HG02885 (cell line): ENCODE measurements around the gene PDE6H.
A peak's percentile ranks its signal among the peaks of the same experiment; 100 is the strongest.

Experiments used
- ATAC-seq: cut with Tn5 transposase; IDR thresholded peaks from one replicate; pipeline ENCODE4 v1.9.1; 2021; ENCODE audit warnings: mild to moderate bottlenecking; ENCODE audit not compliant: unreplicated experiment, poor library complexity

The PDE6H gene

GRCh38 chr12:14950982-14951746 is 21.7 kb upstream of the PDE6H start:
- ATAC-seq: no peak

DNA sequence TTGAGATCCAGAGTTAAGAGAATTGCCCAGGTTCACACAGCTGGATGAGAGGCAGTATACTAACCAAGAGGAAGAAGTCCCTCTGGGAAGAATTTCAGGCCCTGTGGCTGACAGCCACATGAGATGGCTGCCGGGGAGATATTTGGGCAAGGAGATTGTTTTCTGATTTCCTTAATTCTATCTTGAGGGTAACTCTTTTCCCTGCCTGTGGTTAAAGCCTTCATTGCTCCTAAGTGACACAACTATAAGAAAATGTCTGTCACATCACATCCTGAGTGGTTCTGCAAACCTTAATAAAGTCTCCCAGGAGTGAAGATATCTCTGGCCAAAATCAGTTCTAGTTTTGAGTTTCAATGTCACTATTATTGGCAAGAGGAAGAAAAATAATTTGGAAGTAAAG is 21.0 kb upstream of the PDE6H start:
- ATAC-seq: no peak

- ATAC-seq: peak; percentile 56
Measured at GRCh38 chr12:14952299-14952921, 20.4 kb upstream of the PDE6H start.

GRCh38 chr12:14953752-14954151 is 19.1 kb upstream of the PDE6H start:
- no peak for ATAC-seq

GRCh38 chr12:14954269-14954668 is 18.6 kb upstream of the PDE6H start:
- no peak for ATAC-seq

GRCh38 chr12:14956024-14956891 is 16.6 kb upstream of the PDE6H start:
- ATAC-seq: peak; percentile 49

DNA sequence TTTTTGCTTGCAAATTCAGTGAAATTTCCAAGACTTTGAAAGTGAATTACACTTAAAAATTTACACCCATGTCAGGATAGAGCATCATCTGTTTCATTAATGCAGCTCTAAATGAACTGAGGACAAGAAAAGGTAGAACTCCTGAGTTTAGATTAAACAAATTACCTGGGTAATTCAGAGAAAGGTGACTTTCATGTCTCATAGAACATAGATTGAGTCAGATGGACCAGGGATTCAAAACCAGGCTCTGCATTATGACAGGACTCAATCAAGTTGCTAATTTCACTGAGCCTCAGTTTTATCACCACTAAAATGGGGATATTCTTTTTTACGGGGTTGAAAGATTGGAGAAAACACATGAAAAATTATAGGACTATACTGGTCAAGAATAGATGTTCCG is 15.9 kb upstream of the PDE6H start:
- ATAC-seq: no peak

- ATAC-seq: no peak
Measured at GRCh38 chr12:14957551-14958168, 15.2 kb upstream of the PDE6H start.

DNA sequence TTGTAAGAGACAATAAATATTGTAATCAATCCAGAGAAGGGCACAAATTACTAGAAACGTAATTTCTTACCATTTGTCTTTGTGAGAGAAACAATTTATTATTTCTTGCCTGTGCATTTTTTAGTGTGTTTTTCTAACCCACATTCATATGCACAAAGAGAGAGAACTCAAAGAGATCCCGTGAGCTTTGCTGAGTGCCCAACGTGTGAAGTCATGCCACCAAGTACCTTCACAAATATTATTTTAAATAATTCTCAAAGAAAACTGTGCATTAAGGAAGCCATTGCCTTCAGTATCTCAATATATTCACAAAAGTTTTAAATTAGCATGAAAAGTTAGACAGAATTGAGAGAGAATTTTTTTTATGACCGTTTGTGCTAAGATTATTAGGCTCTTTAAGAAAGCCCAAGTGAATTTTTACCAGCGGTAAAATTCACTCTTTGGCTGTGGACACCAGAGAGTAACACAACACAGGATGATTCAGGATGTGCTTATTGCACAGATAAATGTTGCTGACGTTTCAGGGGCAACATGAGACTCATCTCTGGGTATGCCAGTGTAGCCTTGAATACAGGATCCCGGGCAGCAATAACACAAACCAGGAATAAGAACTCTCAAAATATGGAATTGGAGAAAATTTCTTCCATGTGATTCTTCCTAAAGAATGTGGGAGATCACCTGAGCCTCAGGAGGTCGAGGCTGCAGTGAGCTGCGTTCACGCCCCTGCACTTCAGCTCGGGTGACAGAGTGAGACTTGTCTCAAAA is 14.3 kb upstream of the PDE6H start:
- ATAC-seq: no peak

- ATAC-seq: no peak
Measured at GRCh38 chr12:14959126-14959440, 13.8 kb upstream of the PDE6H start.

- no peak for ATAC-seq
Measured at GRCh38 chr12:14959463-14959862, 13.4 kb upstream of the PDE6H start.

DNA sequence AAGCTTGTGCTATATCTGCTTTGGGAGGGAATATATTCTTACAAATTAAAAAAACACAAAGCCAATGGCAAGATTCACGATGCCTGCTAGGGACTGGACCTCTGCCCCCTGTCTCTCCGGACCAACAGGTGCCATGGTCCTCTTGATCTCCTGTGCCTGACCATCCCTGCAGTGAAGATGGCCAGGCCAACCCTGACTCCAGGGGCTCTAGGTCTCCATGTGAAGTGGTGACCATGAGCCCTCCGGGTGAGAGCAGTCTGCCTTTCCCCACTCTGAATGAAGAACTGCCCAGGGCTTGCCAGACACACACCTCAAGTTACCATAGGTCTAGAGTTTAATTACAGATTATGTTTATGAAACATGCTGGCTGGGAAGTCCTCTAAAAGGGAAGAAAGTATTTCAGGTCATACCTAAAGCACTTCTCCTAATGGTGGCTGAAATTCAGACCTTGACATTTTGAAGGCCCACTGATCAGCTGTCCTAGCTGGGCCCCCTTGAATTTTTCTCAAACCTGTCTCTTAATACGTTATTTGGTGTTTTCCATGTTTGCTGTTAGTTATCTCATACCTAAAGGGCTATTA is 12.8 kb upstream of the PDE6H start:
- no peak for ATAC-seq

DNA sequence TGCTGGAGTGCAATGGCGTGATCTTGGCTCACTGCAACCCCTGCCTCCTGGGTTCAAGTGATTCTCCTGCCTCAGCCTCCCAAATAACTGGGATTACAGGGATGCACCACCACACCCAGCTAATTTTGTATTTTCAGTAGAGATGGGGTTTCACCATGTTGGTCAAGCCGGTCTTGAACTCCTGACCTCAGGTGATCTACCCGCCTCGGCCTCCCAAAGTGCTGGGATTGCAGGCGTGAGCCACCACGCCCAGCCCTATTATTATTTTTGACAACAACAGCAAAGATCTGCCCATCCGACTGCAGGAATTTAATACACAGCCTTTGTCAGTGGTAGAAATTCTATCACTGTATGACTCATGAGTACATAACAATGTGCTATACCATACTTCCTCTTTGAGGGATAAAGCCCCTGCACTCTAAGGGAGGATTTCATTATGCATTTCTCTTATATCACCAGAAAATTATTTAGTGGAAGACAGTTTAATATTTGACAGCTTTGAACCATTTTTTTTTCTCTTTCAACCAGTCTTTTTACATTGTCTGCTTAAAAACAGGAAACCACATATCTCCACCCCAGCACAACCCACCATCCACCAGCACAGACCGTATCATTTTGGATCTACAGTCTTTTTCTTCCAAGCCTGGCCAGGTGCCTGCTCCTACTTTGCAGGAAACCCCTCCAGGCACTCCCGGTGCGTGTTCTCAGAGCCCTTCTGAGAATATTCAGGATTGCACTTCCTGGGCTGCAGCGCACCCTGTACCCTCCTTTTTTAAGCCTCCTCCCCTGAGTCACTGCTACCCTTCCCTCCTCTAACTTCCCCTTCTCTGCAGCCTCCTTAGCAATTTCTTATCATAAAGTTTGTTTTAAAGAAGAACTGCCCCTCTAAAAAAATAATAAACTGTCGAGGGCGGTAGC is 12.0 kb upstream of the PDE6H start:
- ATAC-seq: peak; percentile 35

- ATAC-seq: peak; percentile 65
Measured at GRCh38 chr12:14961466-14962152, 11.2 kb upstream of the PDE6H start, which contains the start of gene ARHGDIB. Gene ARHGDIB, minus strand, starts transcription at chr12:14961601. Its CDS starts 10,889 bp downstream, at chr12:14950712.

- no peak for ATAC-seq
Measured at GRCh38 chr12:14962153-14962539, 10.7 kb upstream of the PDE6H start.

DNA sequence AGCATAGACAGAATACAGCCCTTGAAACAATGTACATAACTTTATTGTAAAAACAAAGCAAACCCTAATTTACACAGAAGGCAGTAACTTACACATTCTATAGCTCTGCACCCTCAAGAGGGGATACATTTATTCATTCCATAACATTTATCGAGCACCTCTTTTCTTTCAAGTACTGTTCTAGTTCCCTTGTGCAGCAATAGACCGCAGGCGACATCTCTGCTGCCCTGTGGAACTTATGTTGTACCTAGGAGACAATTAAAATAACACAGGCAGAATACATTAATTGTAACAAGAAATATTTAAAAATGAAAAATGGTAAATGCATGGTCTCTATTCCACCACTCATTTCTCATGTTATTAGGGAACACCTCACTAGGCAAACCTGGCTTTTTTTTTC is 10.0 kb upstream of the PDE6H start:
- ATAC-seq: no peak

- ATAC-seq: no peak
Measured at GRCh38 chr12:14963520-14963919, 9.3 kb upstream of the PDE6H start.

GRCh38 chr12:14964406-14964805 is 8.4 kb upstream of the PDE6H start:
- no peak for ATAC-seq
